GM19328 (cell line): Measurements from ENCODE around the gene TSEN2.

Experiments
- ATAC-seq: cut with Tn5 transposase; IDR thresholded peaks from one replicate; pipeline ENCODE4 v1.9.1; 2021; ENCODE audit warnings: mild to moderate bottlenecking, moderate library complexity; ENCODE audit not compliant: unreplicated experiment

TSEN2 gene

DNA sequence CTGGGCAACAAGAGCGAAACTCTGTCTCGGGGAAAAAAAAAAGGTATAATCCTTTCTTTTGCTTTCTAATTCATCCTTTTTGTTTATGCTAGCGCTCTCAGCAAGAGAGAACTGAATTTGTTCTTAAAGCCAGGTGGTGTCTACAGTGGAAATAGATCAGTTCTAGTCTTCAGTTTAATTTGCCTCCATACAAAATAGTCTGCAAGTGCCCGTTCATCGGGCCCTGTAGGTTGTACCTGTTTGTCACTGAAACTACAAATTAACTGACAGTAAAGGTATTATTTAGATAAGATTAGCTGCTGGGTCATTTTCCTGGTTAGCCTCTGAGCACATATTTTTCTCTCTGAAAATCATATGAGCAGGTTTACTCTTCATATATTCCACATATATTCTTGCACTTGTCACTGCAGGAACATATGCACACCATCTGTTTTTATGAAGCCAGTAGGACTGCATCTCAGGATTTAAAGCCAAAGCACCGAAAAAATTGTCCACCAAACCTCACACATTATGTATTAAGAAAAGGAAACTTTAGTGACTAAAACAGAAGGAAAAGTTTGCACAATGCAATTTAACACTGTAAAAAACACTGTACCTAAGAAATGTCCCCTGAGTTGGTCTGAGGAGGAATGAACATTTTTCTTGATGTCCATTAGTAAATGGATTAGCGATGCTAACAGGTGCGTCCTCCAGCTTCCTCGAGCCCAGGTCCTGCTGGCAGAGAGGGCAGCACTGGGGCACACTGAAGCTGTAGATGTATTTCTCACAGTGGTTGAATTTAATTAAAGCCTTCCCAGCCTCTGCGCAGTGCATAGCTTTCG lies 60.6 kb downstream of the TSEN2 start:
- ATAC-seq = no peak

DNA sequence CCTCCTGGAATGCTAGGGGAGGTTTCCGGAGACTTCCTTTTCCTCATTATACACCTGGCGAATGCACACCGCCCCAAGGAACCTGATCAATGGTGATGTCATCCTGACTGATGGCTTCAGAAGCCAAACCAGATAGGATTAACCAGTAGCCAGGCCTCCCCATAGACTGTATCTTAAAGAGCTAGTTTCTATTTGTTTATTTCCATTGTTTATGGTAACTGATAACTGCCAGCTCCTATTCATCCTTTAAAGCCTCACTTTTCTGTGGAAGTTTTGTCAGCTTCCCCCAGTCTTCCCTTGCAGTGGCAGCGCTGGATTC lies 61.2 kb downstream of the TSEN2 start, which contains the start of gene MKRN2OS:
Gene MKRN2OS, minus strand, starts transcription at position 27 of the 319 bp plus-strand sequence. CDS start 35 bp downstream, outside the sequence.
- ATAC-seq = no peak

DNA sequence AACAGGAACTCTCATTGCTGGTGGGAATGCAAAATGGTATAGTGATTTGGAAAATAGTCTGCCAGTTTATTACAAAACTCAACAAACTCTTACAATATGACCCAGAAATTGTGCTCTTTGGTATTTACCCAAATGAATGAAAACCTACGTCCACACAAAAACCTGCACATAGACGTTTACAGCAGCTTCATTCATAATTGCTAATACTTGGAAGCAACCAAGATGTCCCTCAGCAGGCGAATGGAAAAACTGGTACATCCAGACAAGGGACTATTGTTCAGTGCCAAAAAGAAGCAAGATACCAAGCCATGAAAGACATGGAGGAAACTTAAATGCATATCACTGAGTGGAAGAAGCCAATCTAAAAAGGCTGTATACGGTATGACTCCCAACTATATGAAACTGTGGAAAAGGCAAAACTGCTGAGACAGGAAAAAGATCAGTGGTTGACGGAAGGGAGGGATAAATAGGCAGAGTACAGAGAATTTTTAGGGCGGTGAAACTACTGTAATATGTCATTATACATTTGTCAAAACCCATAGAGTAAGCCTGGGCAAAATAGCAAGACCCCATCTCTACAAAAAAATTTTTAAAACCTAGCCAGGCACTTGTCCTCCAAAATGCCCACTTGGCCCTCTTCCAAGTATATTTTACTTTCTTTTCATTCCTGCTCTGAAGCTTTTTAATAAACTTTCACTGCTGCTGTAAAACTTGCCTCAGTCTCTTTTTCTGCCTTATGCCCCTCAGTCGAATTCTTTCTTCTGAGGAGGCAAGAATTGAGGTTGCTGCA lies 65.9 kb downstream of the TSEN2 start:
- no peak for ATAC-seq

DNA sequence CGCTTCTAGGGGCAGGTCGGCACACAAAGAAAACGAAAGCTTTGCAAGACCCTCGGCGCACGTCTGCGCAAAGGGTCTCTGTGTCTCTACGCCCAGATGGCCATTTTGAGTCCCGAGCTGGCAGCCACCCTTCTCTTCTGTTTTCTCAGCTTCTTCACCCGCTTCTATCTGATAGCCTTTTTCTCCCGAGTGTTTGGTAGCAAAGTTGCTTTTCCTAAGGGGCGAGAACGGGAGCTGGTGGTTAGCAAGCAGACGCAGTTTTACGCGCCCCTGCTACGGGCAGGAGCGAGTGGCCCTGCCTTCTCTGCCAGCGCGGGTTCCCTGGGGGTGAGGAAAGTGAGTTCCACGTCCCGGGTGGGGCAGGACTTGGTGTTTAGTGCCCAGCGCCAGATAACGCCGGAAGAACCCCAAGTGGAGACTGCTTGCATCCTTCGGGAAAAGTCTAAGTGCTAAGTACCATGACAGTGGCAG lies 69.7 kb downstream of the TSEN2 start:
- ATAC-seq = no peak

DNA sequence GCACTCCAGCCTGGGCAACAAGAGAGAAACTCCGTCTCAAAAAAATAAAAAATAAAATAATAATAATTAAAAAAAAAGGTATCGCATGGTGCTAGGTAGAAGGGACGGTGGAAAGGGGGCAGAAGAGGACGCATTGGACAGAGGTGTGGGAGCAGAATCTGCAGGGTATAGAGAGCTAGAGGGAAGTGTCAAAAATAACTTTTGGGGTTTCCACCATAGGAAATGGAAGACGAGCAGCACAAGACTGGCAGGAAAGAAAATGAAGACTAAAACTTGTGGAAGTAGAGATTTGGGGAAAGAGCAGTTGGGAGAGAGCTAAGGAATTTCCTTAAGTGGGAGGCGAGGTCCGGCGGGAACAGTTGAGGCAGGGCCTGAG lies 72.0 kb downstream of the TSEN2 start:
- no peak for ATAC-seq

DNA sequence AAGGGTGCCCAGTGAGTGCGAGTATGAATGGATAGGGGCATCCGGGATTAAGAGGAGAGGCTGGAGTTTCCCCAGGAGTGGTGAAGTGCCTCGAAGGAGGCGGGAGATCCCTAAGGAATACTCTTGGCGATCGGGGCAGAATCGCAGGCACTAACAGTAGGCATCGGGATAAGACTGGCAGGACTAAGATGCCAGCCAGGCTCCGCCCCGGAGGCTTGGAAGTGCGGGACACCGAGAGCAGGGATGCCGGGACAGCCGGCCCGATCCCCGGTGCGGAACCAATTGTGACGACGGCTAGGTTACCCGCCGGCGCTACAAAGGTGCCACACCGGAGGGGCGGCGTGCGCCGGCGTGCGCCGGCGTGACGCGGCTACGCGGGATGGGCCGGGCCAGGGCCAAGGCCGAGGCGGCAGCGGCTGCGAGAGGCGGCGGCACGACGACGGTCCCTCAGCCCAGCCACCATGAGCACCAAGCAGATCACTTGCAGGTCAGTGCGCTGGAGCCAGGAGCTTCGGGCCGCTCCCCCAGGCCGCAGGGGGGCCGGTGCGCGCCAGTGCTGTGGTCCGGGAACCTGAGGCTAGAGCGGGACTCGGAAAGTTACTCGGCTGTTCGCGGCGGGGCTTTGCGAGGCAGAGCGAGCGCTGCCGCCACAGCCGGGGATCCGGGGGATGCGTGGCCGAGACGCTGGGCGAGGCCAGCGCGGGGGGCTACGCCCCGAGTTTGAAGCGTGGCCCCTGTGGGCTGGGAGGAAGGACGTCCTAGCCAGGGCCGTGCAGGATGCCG lies 72.6 kb downstream of the TSEN2 start, which contains the start of gene MKRN2:
Gene MKRN2, plus strand, starts transcription at position 398 of the 783 bp plus-strand sequence. Its CDS starts 64 bp downstream, at position 462.
- ATAC-seq = peak; percentile 87

DNA sequence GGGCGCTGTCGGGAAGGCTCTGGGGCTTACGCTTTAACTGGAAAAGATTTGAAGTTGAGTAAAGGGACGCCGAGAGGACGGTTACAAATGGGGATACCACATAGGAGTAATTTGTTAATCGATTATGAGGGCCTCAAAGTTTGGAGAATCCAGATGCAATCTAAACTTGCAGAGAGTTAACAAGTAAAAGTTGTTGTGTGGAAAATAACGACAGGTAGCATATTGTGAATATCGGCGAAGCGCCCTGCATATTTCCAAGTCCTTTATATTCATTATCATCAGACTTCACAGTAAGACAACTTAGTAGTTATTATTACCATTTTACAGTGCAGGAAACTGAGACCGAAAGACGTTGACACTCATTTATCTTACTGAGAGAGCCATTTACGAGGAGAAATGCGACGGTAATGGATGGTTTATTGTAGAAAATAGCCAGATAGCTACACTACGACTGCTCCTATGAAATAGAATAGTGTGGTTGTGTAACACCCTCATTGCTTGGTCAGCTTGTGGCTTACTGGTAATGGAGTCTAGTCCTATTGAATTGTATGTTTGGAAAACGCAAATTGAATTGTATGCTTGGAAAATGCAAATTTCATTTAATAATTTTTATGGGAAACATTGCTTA lies 73.3 kb downstream of the TSEN2 start:
- no peak for ATAC-seq

DNA sequence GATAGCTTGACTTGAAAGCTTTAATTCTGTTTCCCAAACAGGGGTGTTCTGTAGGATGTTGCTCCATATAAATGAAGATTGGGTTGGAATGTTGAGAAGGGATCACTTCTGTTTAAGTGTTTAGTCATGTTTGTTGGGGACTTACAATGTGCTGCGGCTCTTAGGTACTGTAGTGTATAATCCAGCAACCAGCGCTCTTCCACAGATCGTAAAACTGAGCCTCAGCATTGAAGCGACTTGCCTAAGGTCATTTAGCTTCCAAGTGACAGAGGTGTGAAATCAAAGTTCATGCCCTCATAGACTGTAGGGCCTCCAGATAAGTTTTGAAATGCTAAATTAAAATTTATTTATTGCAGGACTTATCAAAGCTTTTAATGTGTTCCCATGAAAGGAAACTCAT lies 74.4 kb downstream of the TSEN2 start:
- no peak for ATAC-seq

DNA sequence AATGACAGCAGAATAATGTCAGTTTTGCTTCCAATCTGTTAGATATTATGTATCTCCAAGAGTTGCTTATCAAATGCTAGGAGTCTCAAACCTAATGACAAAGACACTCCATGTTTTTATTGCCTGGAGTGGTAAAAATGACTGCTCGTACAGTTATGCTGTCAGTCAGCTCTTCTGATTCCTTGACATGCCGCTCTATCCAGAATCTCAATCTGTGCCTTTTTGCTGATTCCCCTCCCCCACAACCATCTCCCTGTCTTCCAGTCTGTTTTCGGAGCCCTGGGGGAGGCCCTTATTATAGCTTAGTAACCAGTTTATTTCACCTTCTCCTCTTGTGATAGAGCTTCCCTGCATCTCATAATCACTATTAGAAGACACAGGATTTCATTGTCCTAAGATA lies 75.2 kb downstream of the TSEN2 start:
- ATAC-seq = no peak

DNA sequence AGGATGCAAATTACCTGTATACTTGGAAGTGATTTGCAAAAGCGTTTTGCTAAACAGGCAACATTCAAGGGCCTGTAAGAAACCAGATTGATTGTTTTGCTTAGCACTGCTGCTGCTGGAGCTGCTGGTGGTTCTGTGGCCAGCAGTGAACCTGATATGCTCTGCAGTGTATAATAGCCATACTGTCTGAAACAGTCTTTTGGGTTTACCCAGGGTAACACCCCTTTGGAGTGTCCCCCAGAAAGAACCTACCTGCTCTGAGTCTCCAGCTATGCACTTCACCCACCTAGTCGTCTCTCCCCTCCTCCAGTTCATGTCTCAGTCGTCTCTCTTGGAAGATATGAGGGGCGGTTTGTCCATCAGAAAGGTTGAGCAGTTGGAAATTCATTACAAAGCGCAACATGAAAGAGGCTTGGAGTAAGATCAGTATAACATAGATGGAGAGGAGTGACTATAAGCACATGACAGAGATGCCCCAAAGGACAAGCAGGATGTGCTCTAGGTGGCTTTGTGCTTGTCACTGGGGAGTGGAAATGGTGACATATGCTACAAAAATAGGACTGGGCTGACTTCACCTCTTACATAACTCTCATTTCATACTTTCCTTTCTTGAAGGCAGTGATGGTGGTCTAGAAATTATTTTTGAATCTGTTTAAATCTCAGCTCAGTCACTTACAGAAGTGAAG lies 76.4 kb downstream of the TSEN2 start:
- ATAC-seq = no peak

DNA sequence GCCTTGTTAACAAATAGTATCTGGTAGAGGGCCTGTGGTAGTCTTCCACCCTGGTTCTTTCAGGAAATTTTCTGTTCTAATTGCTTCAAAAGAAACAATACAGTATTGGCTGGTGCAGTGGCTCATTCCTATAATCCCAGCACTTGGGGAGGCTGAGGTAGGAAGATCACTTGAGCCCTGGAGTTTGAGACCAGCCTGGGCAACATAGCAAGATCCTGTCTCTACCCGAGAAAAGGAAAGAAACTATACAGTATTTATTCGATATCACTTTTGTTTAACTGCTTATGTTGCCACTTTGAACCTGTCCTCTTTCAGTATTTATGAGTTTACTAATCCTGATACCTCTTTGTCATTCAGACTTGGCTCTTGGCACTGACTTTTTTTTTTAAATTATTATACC lies 77.1 kb downstream of the TSEN2 start:
- ATAC-seq = no peak

DNA sequence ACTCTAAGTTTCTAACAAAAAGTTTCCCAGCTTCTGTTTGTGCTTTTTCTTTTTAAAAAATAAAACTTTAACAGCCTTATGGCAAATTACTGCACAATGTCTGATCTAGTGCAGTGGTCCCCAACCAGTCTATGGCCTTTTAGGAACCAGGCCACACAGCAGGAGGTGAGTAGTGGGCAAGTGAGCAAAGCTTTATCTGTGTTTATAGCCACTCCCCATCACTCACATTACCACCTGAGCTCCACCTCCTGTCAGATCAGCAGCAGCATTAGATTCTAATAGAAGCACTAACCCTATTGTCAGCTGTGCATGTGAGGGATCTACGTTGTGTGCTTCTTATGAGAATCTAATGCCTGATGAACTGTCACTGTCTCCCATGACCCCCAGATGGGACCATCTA lies 78.2 kb downstream of the TSEN2 start:
- no peak for ATAC-seq

DNA sequence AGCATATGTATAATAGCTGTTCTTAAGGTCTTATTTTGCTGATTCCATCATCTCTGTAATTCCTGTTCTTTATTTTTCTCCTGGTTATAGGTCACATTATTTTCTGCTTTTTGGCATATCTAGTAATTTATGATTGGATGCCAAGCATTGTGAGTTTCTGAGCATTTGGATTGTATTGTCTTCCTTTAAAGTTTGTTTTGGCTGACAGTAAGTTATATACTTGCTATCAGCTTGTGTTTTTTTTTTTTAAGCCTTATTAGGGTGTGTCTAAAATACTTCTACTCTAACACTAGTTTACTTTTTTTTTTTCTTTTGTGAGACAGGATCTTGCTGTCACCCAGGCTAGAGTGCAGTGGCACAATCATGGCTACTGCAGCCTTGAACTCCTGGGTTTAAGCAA lies 82.7 kb downstream of the TSEN2 start:
- ATAC-seq = no peak

DNA sequence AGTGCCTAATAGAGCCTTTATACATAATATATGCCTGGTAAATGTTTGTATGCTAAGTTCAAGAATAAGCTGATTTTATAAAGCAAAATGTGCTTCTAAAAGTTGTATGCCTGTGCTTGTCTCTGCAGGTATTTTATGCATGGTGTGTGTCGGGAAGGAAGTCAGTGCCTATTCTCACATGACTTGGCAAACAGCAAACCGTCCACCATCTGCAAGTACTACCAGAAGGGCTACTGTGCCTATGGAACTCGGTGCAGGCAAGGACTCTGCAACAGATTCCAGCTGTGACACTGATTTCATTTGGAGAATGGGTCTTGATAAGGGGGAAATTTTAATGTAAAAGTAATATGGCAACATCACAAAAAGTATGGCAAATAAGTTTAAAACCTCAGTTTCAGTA lies 84.5 kb downstream of the TSEN2 start:
- no peak for ATAC-seq

DNA sequence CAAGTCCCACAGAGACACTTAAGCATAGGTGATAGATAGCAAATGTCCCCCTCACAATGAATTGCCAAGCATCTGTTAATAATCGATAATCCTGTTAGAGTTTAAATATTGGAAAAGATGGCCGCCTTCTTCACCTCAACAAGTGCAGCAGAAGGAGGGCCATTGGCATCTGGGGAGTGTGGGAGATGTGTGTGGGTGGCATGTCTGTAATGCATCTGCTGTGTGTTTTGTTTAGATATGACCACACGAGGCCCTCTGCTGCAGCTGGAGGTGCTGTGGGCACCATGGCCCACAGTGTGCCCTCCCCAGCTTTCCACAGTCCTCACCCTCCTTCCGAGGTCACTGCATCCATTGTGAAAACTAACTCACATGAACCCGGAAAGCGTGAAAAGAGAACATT lies 85.6 kb downstream of the TSEN2 start:
- ATAC-seq = no peak

DNA sequence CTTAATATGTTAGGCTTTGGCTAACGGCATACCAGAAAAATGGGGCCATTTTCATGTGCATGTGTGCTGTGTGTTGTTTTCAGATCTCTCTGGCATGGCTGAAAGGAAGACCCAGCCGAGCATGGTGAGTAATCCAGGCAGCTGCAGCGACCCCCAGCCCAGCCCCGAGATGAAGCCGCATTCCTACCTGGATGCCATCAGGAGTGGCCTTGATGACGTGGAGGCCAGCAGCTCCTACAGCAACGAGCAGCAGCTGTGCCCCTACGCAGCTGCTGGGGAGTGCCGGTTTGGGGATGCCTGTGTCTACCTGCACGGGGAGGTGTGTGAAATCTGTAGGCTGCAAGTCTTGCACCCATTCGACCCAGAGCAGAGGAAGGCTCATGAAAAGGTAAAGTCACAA lies 87.7 kb downstream of the TSEN2 start:
- ATAC-seq = no peak

DNA sequence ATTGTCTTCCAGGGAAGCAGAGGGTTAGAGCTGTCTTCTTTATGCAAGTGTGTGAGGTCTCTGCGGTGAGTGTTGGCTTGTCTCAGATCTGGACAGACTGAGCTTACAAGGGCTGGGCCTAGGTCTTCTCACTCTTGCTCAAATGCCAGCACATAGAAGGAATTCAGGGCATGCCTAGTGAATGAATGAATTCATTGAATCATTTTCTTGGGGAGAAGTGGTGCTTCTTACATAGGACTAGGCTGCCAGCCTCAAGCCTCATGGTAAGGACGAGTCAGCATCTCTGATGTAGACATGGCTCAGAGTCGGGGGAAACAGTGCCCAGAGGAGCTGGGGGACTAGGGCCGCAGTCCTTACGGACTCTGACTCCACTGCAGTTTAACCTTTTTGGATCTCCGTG lies 89.9 kb downstream of the TSEN2 start:
- no peak for ATAC-seq

DNA sequence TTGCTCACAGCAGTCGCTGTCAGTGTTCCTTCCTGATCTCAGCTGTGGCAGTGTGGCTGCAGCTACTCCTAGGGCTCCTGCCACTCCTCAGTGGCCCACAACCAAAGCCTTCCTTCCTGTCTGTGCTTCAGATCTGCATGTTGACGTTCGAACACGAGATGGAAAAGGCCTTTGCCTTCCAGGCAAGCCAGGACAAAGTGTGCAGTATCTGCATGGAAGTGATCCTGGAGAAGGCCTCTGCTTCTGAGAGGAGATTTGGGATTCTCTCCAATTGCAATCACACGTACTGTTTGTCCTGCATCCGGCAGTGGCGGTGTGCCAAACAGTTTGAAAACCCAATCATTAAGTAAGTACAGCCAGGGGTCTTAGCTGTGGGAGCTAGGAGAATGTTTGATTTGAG lies 90.4 kb downstream of the TSEN2 start:
- ATAC-seq = no peak

DNA sequence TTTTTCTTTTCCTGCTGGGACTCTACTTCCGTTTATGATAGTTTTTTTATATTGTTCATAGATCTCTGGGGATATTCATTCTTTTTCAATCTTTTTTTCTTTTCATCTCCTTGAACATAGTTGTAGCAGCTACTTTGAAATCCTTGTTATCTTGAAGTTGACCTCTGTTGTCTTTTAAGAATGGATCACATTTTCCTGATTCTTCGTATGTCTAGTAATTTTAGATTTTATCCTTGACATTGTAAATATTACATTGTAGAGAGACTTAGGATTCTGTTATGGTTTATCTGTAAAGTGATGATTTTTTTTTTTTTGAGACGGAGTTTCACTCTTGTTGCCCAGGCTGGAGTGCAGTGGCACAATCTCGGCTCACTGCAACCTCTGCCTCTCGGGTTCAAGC lies 93.1 kb downstream of the TSEN2 start:
- no peak for ATAC-seq

DNA sequence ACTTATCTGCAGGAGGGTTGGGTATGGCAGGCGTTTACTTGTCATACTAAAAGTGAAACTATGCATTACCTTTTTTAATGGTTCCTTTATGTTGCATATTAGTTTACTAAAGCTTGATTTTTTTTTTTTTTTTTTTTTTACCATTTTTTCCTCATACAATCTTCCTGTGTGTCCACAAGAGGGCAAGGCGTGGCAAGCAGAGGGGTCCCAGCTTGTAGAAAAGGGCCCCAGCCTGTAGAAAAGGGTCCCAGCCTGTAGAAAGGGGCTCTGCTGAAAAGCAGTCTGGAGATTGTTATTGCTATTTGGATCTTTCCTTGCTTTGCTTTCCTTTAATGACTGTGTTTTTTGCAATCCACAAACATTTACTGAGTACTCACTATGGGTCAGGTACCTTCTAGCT lies 94.5 kb downstream of the TSEN2 start:
- ATAC-seq = no peak
